Activated B cell treated with CpG ODN at 0.5 μM for 24 hours (primary cell): ENCODE measurements around the gene PPARGC1A. TPM values are rescaled to one million over a fixed set of nuclear protein-coding genes. Genes with fewer than 3 reads are reported as not detected.

Experiments
- ATAC-seq: fragments of 200-7000 bp; cut with Tn5 transposase; one replicate; pipeline ENCODE4 v1.10.0; 2021; ENCODE audit warnings: low read depth, mild to moderate bottlenecking, moderate library complexity
- CTCF ChIA-PET: fragments of 350-600 bp; sonication (Branson Sonifier 250); formaldehyde crosslinking; loops from one replicate; lab custom pipeline; 2021; ENCODE audit warnings: antibody characterized with exemption; lab: Charles Lee
- POLR2A ChIA-PET: fragments of 350-600 bp; sonication (Branson Sonifier 250); formaldehyde crosslinking; loops from one replicate; lab custom pipeline; 2021; ENCODE audit warnings: antibody characterized with exemption; lab: Charles Lee
- DNase-seq: peaks from one replicate; pipeline ENCODE4 v3.0.0; 2022
- H3K27ac Mint-ChIP-seq: one replicate; pipeline ENCODE4 v1.8.0; 2020; ENCODE audit warnings: mixed read lengths
- H3K27me3 Mint-ChIP-seq: one replicate; pipeline ENCODE4 v1.8.0; 2021; ENCODE audit warnings: mixed read lengths
- H3K36me3 Mint-ChIP-seq: one replicate; pipeline ENCODE4 v1.8.0; 2021; ENCODE audit warnings: low read depth, mixed read lengths
- H3K4me1 Mint-ChIP-seq: one replicate; pipeline ENCODE4 v1.8.0; 2021; ENCODE audit warnings: mixed read lengths
- H3K4me3 Mint-ChIP-seq: one replicate; pipeline ENCODE4 v1.8.0; 2020; ENCODE audit warnings: mild to moderate bottlenecking, mixed read lengths
- H3K9me3 Mint-ChIP-seq: one replicate; pipeline ENCODE4 v1.8.0; 2020; ENCODE audit warnings: mixed read lengths
- CTCF ChIP-seq: fragments of 200-600 bp; IDR thresholded peaks from one replicate; pipeline ENCODE4 v1.8.0; 2022; ENCODE audit warnings: antibody characterized with exemption, mild to moderate bottlenecking
- intact Hi-C: fragments of 100-400 bp; cut with micrococcal nuclease; formaldehyde crosslinking; loops from one replicate; pipeline ENCODE4 v1.15.1; 2024
- total RNA-seq: library from RNA; stranded (reverse); gene quantifications from 2 replicates; pipeline ENCODE4 v1.2.3, GENCODE V29; 2022

Gene PPARGC1A
- total RNA-seq, 1 donor from 2014 or later, result not detected

- intact Hi-C loops, result no loop called here
- Mint-ChIP-seq H3K36me3 (no peaks in the 10 kb centered on the region), H3K27me3 (no peaks in the 10 kb centered on the region), H3K4me1 (peaks cover 2% of the 10 kb centered on the region), H3K27ac (no peak overlapping the region), H3K4me3 (no peak overlapping the region), H3K9me3 (no peaks in the 10 kb centered on the region)
- ATAC-seq (no peak), DNase-seq (no peak)
- CTCF ChIA-PET, result no interaction called here
- TF ChIP-seq CTCF, result no peak
- POLR2A ChIA-PET, result no interaction called here
Measured at GRCh38 chr4:23891064-23891421, 1.2 kb upstream of the PPARGC1A start.

GRCh38 chr4:23890369-23891063 lies 669 bp upstream of the PPARGC1A start:
- CTCF ChIA-PET, result no interaction called here
- TF ChIP-seq CTCF, result no peak
- H3K36me3 Mint-ChIP-seq, result no peaks in the 10 kb centered on the region
- intact Hi-C loops, result no loop called here
- no peak overlapping the region for H3K27ac Mint-ChIP-seq
- no peak for DNase-seq
- H3K4me1 Mint-ChIP-seq, result peaks cover 2% of the 10 kb centered on the region
- H3K4me3 Mint-ChIP-seq, result no peak overlapping the region
- POLR2A ChIA-PET, result no interaction called here
- ATAC-seq, result no peak
- no peaks in the 10 kb centered on the region for H3K27me3 Mint-ChIP-seq
- H3K9me3 Mint-ChIP-seq, result no peaks in the 10 kb centered on the region

- CTCF ChIA-PET, result no interaction called here
- DNase-seq (no peak), ATAC-seq (no peak)
- POLR2A ChIA-PET, result no interaction called here
- H3K27ac Mint-ChIP-seq, result no peak overlapping the region
- H3K4me1 Mint-ChIP-seq, result peaks cover 2% of the 10 kb centered on the region
- TF ChIP-seq CTCF, result no peak
- no peaks in the 10 kb centered on the region for H3K36me3 Mint-ChIP-seq
- no peak overlapping the region for H3K4me3 Mint-ChIP-seq
- intact Hi-C loops, result no loop called here
- H3K9me3 Mint-ChIP-seq, result no peaks in the 10 kb centered on the region
- H3K27me3 Mint-ChIP-seq, result no peaks in the 10 kb centered on the region
Measured at GRCh38 chr4:23889391-23889790, 456 bp downstream of the PPARGC1A start.

- ChIA-PET CTCF (no interaction called here), POLR2A (no interaction called here)
- Mint-ChIP-seq H3K27me3 (no peaks in the 10 kb centered on the region), H3K27ac (no peak overlapping the region), H3K36me3 (no peaks in the 10 kb centered on the region), H3K4me1 (peaks cover 2% of the 10 kb centered on the region), H3K9me3 (no peaks in the 10 kb centered on the region), H3K4me3 (no peak overlapping the region)
- ATAC-seq, result no peak
- intact Hi-C loops, result no loop called here
- no peak for TF ChIP-seq CTCF
- no peak for DNase-seq
Measured at GRCh38 chr4:23888421-23889319, 1.2 kb downstream of the PPARGC1A start.

GRCh38 chr4:23887989-23888388 lies 1.9 kb downstream of the PPARGC1A start:
- ChIA-PET POLR2A (no interaction called here), CTCF (no interaction called here)
- DNase-seq, result no peak
- intact Hi-C loops, result no loop called here
- Mint-ChIP-seq H3K27ac (no peak overlapping the region), H3K27me3 (no peaks in the 10 kb centered on the region), H3K4me3 (no peak overlapping the region), H3K36me3 (no peaks in the 10 kb centered on the region), H3K4me1 (peaks cover 2% of the 10 kb centered on the region), H3K9me3 (no peaks in the 10 kb centered on the region)
- no peak for ATAC-seq
- no peak for TF ChIP-seq CTCF
